KMS-11 (cell line): Measurements from ENCODE around the gene TTC28.

ENCODE experiments used
- H2AFZ ChIP-seq: fragments of 200-600 bp; sonication (generic); 2 replicates; pipeline ENCODE4 v1.6.1; 2016; ENCODE audit warnings: antibody characterized with exemption, mixed run types, low read depth
- H3K27ac ChIP-seq: fragments of 200-600 bp; sonication (generic); 2 replicates; pipeline ENCODE4 v1.6.1; 2016; ENCODE audit warnings: mild to moderate bottlenecking, mixed run types
- H3K27me3 ChIP-seq: fragments of 200-600 bp; sonication (generic); 2 replicates; pipeline ENCODE4 v1.6.1; 2017; ENCODE audit warnings: mild to moderate bottlenecking, low read depth, mixed run types, moderate library complexity; ENCODE audit not compliant: insufficient read depth
- H3K36me3 ChIP-seq: fragments of 200-600 bp; sonication (generic); 2 replicates; pipeline ENCODE4 v1.6.1; 2017; ENCODE audit warnings: mild to moderate bottlenecking, mixed run types; ENCODE audit not compliant: insufficient read depth
- H3K4me1 ChIP-seq: fragments of 200-600 bp; sonication (generic); 2 replicates; pipeline ENCODE4 v1.6.1; 2016; ENCODE audit warnings: mild to moderate bottlenecking, low read depth, mixed run types; ENCODE audit not compliant: poor library complexity, severe bottlenecking
- H3K4me2 ChIP-seq: fragments of 200-600 bp; sonication (generic); 2 replicates; pipeline ENCODE4 v1.7.0; 2016; ENCODE audit warnings: mild to moderate bottlenecking, mixed run types
- H3K4me3 ChIP-seq: fragments of 200-600 bp; sonication (generic); IDR thresholded peaks from 2 replicates; pipeline ENCODE4 v1.6.1; 2017; ENCODE audit warnings: low read depth, low read length, mixed read lengths; ENCODE audit not compliant: insufficient read depth
- H3K79me2 ChIP-seq: fragments of 200-600 bp; sonication (generic); 2 replicates; pipeline ENCODE4 v1.6.1; 2016; ENCODE audit warnings: low read depth, mixed run types; ENCODE audit not compliant: insufficient read depth
- H3K9ac ChIP-seq: fragments of 200-600 bp; sonication (generic); 2 replicates; pipeline ENCODE4 v1.6.1; 2016; ENCODE audit warnings: mild to moderate bottlenecking, mixed run types
- H4K20me1 ChIP-seq: fragments of 200-600 bp; sonication (generic); 2 replicates; pipeline ENCODE4 v1.6.1; 2016; ENCODE audit warnings: mild to moderate bottlenecking, mixed run types; ENCODE audit not compliant: insufficient read depth
- CTCF ChIP-seq: fragments of 200-600 bp; sonication (generic); conservative IDR thresholded peaks from 2 replicates; pipeline ENCODE4 v1.6.1; 2017; ENCODE audit warnings: low read depth, mild to moderate bottlenecking, antibody characterized with exemption, low read length, moderate library complexity, mixed read lengths

TTC28 gene

GRCh38 chr22:27993201-27993635, 686.4 kb downstream of the TTC28 start:
- Histone ChIP-seq H3K27ac (no peak overlapping the region), H3K79me2 (no peaks in the 10 kb centered on the region), H3K4me1 (no peaks in the 10 kb centered on the region), H3K27me3 (no peaks in the 10 kb centered on the region), H3K9ac (no peak overlapping the region), H4K20me1 (no peaks in the 10 kb centered on the region), H2AFZ (no peak overlapping the region), H3K36me3 (no peaks in the 10 kb centered on the region), H3K4me2 (no peak overlapping the region), H3K4me3 (no peak overlapping the region)
- TF ChIP-seq CTCF = no peak

- Histone ChIP-seq H2AFZ (no peak overlapping the region), H3K79me2 (no peaks in the 10 kb centered on the region), H3K36me3 (no peaks in the 10 kb centered on the region), H3K27ac (no peak overlapping the region), H4K20me1 (no peaks in the 10 kb centered on the region), H3K4me3 (no peak overlapping the region), H3K27me3 (no peaks in the 10 kb centered on the region), H3K4me2 (no peak overlapping the region), H3K4me1 (no peaks in the 10 kb centered on the region), H3K9ac (no peak overlapping the region)
- TF ChIP-seq CTCF = no peak
Measured at GRCh38 chr22:27992294-27993165, 687.1 kb downstream of the TTC28 start.

- no peak overlapping the region for H3K9ac ChIP-seq
- no peak overlapping the region for H3K4me2 ChIP-seq
- no peaks in the 10 kb centered on the region for H3K36me3 ChIP-seq
- H3K27ac ChIP-seq = no peak overlapping the region
- no peak for TF ChIP-seq CTCF
- H4K20me1 ChIP-seq = no peaks in the 10 kb centered on the region
- H3K27me3 ChIP-seq = no peaks in the 10 kb centered on the region
- H3K4me1 ChIP-seq = no peaks in the 10 kb centered on the region
- no peak overlapping the region for H3K4me3 ChIP-seq
- no peak overlapping the region for H2AFZ ChIP-seq
- H3K79me2 ChIP-seq = no peaks in the 10 kb centered on the region
Measured at GRCh38 chr22:27991586-27992293, 687.9 kb downstream of the TTC28 start.

DNA sequence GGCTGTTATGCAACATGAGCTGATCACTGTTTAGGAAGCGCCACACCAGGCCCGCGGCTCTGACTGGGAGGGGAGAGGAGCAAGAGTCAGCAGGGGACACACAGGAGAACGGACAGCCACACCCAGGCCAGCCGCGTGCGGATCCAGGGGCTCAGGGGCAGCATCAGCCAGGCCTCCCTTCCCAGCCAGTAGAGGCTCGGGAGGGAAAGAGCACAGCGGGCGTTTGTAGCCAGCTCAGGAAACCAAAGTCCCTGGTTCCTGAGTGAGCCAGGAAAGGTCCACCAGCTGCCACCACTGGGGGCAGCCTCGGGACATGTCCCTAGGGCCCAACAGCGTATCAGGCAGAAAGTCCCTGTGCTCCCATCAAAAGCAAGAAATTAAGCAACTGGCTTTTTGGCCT, 688.8 kb downstream of the TTC28 start:
- no peak; the same call in 1 of the 2 replicates for TF ChIP-seq CTCF
- no peaks in the 10 kb centered on the region for H4K20me1 ChIP-seq
- no peak overlapping the region for H2AFZ ChIP-seq
- no peak overlapping the region for H3K27ac ChIP-seq
- no peaks in the 10 kb centered on the region for H3K4me1 ChIP-seq
- no peaks in the 10 kb centered on the region for H3K27me3 ChIP-seq
- no peak overlapping the region for H3K4me3 ChIP-seq
- no peaks in the 10 kb centered on the region for H3K36me3 ChIP-seq
- H3K9ac ChIP-seq = no peak overlapping the region
- H3K4me2 ChIP-seq = no peak overlapping the region
- H3K79me2 ChIP-seq = no peaks in the 10 kb centered on the region
